HL-60 (cell line): ENCODE data around the gene CDC42BPB.

Experiments
- DNase-seq, 2 experiments: peaks; one replicate each; pipeline ENCODE4 v3.0.0-alpha.2; 2010 to 2020; ENCODE audit warnings: low read depth in 1 of 2, low spot score in 1 of 2
- H3K27ac ChIP-seq: fragments of 250-450 bp; sonication (Bioruptor Pico); replicated peaks from 2 replicates; pipeline ENCODE4 v1.5.1; 2020; ENCODE audit warnings: mild to moderate bottlenecking, moderate library complexity
- H3K27me3 ChIP-seq: fragments of 250-450 bp; sonication (Bioruptor Pico); 2 replicates; pipeline ENCODE4 v1.5.1; 2021; ENCODE audit warnings: mild to moderate bottlenecking, moderate library complexity; ENCODE audit not compliant: insufficient read depth, poor library complexity, severe bottlenecking
- H3K4me3 ChIP-seq: replicated peaks from 2 replicates; pipeline ENCODE4 v1.5.1; 2011; ENCODE audit warnings: mild to moderate bottlenecking, control low read depth, low read length; ENCODE audit not compliant: insufficient read depth
- CTCF ChIP-seq: IDR thresholded peaks from one replicate; pipeline ENCODE4 v1.5.1; 2011; ENCODE audit warnings: low read length, control low read depth, inconsistent platforms; ENCODE audit not compliant: insufficient read depth
- GABPA ChIP-seq: IDR thresholded peaks from 2 replicates; pipeline ENCODE4 v1.6.1; 2012; ENCODE audit warnings: low read depth
- POLR2AphosphoS5 ChIP-seq: IDR thresholded peaks from 2 replicates; pipeline ENCODE4 v1.6.1; 2012; ENCODE audit warnings: low read depth
- REST ChIP-seq: IDR thresholded peaks from 2 replicates; pipeline ENCODE4 v1.6.1; 2012; ENCODE audit warnings: low read depth; ENCODE audit not compliant: insufficient replicate concordance
- SPI1 ChIP-seq: IDR thresholded peaks from 2 replicates; pipeline ENCODE4 v1.6.1; 2012; ENCODE audit warnings: low read depth, mild to moderate bottlenecking, borderline replicate concordance
- long read RNA-seq: library from polyadenylated mRNA; unstranded; transcript quantifications from one replicate; pipeline ENCODE4 v2.0.0, GENCODE V29; 2020

The CDC42BPB gene
- long read RNA-seq, partial matches to known transcripts, result 0 of 1 reads
- long read RNA-seq, other reads (novel, unspliced or antisense), result 1 of 1 reads

- Histone ChIP-seq H3K27me3 (peaks cover 36% of the 10 kb centered on the region), H3K4me3 (peak within 1 kb of the TSS; percentile 23; the same call in 1 of the 2 replicates), H3K27ac (no peak within 1 kb of the TSS)
- no peak for DNase-seq
- TF ChIP-seq SPI1, result no peak
- TF ChIP-seq CTCF, result no peak
- no peak for TF ChIP-seq GABPA
- TF ChIP-seq REST, result no peak
- no peak for TF ChIP-seq POLR2AphosphoS5
Measured at GRCh38 chr14:103057372-103058163, at the start of gene CDC42BPB. Gene CDC42BPB (minus strand): TSS chr14:103057549. CDS start chr14:103057173, 376 bp downstream.

- H3K27ac ChIP-seq, result no peak overlapping the region
- H3K27me3 ChIP-seq, result peaks cover 23% of the 10 kb centered on the region
- DNase-seq, result peak in 1 of 2 experiments; percentile 54
- no peak overlapping the region for H3K4me3 ChIP-seq
- TF ChIP-seq POLR2AphosphoS5 (no peak), GABPA (no peak), REST (no peak), SPI1 (no peak)
Measured at GRCh38 chr14:103105580-103106150, 48.3 kb upstream of the CDC42BPB start.

GRCh38 chr14:103104654-103105452 lies 47.5 kb upstream of the CDC42BPB start:
- Histone ChIP-seq H3K27me3 (peaks cover 23% of the 10 kb centered on the region), H3K4me3 (no peak overlapping the region), H3K27ac (no peak overlapping the region)
- no peak for TF ChIP-seq GABPA
- peak; percentile 90 for TF ChIP-seq CTCF
- peak; percentile 47 to 59 for DNase-seq

GRCh38 chr14:103104389-103104653 lies 47.0 kb upstream of the CDC42BPB start:
- no peak overlapping the region for H3K4me3 ChIP-seq
- H3K27ac ChIP-seq, result no peak overlapping the region
- DNase-seq, result no peak
- TF ChIP-seq CTCF (no peak), SPI1 (no peak), GABPA (no peak), REST (no peak), POLR2AphosphoS5 (no peak)
- peaks cover 23% of the 10 kb centered on the region for H3K27me3 ChIP-seq
